Measurements from ENCODE around the gene ARHGEF25.
"Not testable (repeated sequence)": the region's sequence is repeated elsewhere in the genome, so short reads cannot be mapped to it uniquely, and the experiment has no call there.

Gene ARHGEF25

DNA sequence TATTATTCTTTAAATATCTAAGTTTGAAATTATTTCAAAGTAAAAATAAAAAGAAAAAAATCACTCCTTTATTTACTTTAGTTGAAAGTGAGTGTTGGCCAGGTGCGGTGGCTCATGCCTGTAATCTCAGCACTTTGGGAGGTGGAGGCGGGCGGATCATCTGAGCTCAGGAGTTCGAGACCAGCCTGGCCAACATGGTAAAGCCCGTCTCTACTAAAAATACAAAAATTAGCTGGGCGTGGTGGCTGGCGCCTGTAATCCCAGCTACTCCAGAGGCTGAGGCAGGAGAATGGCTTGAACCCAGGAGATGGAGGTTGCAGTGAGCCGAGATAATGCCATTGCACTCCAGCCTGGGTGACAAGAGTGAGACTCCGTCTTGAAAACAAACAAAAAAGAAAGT is 25.5 kb downstream of the ARHGEF25 start:
- not testable (repeated sequence) for DNase-seq (ENCODE audit: low read depth, low spot score)

DNA sequence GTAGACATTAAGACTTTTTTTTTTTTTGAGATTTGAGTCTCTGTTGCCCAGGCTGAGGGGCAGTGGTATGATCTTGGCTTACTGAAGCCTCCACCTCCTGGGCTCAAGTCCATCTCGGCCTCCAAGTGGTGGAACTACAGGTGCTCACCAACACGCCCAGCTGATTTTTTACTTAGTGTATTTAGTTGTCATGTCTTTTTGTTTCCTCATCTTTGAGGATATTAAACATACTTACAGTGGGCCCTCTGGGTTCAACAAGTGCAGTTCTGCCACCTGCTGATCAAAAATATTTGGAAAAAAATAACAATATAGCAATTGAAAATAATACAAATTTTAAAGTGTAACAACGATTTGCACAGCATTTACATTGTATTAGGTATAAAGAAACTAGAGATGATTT is 26.1 kb downstream of the ARHGEF25 start:
- DNase-seq (ENCODE audit: low read depth, low spot score), result no peak

DNA sequence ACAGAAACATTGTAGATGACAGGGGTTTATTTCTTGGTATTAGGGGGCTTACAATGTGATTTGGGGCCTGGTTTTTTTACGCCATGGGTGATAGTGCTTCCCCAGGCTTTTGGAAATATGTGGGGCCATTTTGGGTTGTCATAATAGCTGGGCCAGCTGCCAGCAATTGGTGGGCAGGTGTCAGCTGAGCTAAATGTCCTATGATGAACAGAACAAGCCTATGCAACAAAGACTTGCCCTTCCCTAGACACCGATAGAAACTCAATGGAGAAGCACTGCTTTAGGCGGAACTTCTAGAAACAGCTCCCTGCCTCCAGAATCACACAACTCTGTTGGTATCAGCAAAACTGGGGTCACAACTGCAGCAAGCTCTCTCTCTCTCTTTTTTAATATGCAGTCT is 26.9 kb downstream of the ARHGEF25 start:
- no peak for DNase-seq (ENCODE audit: low read depth, low spot score)

DNA sequence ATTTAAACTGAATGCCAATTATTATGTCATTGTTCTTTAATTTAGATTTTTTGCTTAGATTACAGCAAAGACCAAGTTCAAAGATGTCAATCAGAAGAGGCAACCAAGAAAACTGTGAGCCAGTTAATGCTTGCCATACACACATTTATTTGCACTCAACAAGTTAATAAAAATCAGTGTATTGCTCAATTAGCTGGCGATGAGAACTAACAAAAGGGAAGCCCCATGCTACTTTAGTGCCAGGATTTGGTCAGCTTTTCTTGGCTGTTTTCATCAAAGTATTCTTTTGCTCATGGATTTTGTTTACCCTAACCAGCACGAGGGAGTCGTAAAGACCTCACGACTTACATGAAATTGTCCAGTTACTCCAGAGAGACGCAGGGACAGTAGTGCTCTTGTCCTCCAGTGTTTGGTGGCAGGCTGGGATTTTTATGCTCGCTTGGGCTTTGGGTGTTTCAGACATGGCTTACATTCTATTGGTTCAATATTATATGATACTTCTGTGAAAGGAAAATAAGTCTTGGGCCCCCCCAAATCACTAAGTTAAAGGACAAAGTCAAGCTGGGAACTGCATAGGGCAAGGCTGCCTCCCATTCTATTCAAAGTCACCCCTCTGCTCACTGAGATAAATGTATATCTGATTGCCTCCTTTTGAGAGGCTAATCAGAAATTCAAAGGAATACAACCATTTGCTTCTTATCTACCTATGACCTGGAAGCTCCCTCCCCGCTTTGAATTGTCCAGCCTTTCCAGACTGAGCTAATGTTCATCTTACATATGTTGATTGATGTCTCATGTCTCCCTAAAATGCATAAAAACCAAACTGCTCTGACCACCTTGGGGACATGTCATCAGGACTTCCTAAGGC is 29.2 kb downstream of the ARHGEF25 start:
- DNase-seq (ENCODE audit: low read depth, low spot score), result no peak

DNA sequence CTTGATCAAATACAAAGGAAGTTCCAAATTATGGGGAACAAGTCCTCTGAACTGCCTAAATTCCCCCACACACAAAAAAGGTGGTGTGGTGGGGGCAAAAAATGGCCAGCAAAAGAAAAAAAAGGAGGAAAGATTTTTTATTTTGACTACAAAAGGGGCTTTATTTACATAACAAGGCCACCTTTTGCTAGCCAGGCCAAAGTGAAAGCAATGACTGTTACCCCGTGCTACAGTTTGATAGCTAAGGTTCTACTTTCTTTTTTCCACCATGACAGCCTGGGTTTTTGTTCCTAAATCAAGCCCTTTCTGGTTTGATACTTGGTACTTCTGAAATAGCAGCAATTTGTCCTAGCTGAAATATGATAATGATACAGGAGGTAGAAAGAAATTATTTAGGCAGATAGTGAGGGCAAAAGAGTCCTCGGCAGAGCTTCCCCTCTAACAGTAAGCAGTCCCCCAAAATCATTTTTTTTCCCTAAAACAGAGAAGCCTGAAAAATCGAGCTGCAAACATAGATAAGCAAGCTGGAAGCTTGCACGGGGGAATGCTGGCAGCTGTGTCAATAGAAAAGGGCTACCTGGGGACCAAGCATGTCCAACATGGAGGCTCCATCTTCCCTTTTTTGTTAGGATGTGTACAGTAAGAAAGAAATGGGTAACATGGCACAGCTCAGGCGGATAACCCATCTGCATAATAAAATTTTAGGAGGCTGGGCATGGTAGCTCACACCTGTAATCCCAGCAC is 30.6 kb downstream of the ARHGEF25 start:
- no peak for DNase-seq (ENCODE audit: low read depth, low spot score)

DNA sequence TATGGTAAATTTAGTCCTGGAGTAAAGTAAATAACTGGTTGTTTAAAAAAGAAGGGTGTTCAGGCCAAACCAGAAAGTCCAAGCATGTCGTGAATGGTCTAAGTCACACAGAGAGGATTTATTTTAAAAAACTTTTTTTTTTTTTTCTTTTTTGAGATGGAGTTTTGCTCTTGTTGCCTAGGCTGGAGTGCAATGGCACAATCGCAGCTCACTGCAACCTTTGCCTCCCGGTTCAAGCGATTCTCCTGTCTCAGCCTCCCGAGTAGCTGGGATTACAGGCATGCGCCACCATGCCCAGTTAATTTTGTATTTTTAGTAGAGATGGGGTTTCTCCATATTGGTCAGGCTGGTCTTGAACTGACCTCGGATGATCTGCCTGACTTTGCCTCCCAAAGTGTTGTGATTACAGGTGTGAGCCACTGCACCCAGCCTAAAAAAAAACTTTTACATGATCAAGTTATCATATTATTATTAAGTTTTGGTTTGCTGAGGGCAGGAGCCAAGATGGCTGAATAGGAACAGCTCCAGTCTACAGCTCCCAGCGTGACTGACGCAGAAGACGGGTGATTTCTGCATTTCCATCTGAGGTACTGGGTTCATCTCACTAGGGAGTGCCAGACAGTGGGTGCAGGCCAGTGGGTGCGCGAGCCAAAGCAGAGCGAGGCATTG is 34.9 kb downstream of the ARHGEF25 start:
- peak; percentile 74 for DNase-seq (ENCODE audit: low read depth, low spot score)

DNA sequence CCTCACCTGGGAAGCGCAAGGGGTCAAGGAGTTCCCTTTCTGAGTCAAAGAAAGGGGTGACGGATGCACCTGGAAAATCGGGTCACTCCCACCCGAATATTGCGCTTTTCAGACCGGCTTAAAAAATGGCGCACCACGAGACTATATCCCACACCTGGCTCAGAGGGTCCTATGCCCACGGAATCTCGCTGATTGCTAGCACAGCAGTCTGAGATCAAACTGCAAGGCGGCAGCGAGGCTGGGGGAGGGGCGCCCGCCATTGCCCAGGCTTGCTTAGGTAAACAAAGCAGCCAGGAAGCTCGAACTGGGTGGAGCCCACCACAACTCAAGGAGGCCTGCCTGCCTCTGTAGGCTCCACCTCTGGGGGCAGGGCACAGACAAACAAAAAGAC is 35.4 kb downstream of the ARHGEF25 start:
- not testable (repeated sequence) for DNase-seq (ENCODE audit: low read depth, low spot score)

DNA sequence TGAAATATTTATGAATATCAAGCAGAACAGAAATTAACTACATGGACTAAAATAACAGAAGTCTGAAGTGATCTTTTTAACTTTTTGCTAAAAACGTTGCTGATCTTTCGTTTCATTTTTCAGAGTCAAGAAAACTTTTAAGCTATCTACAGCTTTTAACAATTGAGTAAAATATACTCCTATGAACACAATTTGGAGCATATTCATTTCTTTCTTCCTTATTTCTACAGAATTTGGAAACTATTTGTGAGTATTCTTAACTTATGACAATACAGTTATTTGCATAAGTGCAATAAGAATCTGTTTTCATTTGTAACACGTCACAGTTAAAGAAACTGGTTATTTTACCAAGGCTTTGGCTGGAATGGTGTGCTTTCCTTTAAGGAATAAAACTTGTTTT is 42.8 kb downstream of the ARHGEF25 start:
- DNase-seq (ENCODE audit: low read depth, low spot score), result no peak

DNA sequence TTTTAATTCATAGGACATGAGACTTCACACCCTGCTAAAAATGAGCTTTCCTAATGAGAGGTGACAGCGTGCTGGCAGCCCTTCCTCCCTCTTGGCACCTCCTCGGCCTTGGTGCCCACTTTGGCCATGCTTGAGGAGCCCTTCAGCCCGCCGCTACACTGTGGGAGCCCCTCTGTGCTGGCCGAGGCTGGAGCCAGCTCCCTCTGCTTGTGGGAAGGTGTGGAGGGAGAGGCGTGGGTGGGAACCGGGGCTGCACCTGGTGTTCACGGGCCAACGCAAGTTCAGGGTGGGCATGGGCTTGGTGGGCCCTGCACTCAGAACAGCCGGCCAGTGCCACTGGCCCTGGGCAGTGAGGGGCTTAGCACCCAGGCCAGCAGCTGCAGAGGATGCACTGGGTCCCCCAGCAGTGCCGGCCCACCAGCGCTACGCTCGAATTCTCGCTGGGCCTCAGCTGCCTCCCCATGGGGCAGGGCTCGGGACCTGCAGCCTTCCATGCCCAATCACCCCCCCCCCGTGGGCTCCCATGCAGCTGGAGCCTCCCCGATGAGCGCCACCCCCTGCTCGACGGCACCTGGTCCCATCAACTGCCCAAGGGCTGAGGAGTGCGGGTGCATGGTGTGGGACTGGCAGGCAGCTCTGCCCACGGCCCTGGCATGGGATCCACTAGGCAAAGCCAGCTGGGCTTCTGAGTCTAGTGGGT is 44.5 kb downstream of the ARHGEF25 start:
- no peak for DNase-seq (ENCODE audit: low read depth, low spot score)

DNA sequence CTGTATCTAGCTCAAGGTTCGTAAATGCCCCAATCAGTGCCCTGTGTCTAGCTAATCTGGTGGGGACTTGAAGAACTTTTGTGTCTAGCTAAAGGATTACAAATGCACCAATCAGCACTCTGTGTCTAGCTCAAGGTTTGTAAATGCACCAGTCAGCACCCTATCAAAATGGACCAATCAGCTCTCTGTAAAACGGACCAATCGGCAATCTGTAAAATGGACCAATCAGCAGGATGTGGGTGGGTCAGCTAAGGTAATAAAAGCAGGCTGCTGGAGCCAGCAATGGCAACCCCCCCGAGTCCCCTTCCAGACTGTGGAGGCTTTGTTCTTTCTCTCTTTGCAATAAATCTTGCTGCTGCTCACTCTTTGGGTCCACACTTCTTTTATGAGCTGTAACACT is 45.2 kb downstream of the ARHGEF25 start:
- DNase-seq (ENCODE audit: low read depth, low spot score), result not testable (repeated sequence)

DNA sequence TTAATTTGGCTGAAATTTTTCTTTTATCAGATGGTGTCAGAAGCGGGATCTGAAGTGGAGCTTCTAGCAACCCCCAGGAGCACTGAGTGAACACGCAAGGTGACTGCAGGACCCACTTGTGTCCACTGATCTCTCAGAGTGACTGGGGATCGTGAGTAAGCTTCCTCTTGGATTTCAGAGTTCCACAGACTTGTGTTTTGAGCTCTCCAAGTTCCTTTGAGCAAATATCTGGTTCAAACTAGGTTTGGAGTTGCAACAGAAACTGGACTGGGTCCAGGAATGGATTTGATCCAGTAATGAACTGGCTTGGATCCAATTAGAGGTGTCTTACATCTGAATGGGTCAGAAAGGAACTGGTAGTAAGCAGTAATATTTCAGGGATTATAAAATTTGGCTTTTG is 46.5 kb downstream of the ARHGEF25 start:
- DNase-seq (ENCODE audit: low read depth, low spot score), result no peak

DNA sequence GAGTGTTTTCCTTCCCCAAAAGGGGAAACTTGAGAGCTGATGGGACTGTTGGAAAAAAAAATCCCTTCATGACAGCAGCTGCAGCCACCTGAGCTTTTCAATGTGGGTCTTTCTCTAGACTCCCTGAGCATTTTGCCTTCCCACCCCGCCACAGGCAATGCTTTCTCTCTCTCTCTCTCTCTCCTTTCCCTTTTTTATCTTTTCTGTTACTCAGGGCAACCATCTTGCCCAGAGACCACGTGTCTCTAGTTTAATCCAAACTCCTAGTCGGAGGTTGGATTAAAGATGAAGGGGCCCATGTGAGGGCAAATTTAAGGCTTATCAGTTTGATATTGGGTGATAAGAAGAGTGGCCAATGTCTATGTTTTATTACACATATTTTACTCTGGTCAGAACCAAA is 47.7 kb downstream of the ARHGEF25 start:
- DNase-seq (ENCODE audit: low read depth, low spot score), result no peak

DNA sequence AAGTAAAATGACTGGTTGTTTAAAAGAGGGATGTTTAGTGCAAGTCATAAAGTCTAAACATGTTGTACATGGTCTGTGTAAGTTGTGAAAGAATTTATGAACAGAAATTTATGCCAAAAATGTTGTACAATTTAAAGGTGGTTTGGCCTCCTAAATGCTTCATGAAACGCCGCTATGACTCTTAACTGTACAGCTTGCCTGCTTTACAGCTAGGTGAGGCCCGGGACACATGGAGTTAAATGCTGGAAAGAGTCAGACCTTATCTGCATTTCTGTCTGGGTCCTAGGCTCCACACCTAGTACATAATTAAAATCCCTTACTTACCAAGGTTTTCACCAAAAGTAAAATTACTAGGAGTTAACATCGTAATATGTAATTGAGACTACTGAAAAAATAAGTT is 50.1 kb downstream of the ARHGEF25 start:
- DNase-seq (ENCODE audit: low read depth, low spot score), result no peak

DNA sequence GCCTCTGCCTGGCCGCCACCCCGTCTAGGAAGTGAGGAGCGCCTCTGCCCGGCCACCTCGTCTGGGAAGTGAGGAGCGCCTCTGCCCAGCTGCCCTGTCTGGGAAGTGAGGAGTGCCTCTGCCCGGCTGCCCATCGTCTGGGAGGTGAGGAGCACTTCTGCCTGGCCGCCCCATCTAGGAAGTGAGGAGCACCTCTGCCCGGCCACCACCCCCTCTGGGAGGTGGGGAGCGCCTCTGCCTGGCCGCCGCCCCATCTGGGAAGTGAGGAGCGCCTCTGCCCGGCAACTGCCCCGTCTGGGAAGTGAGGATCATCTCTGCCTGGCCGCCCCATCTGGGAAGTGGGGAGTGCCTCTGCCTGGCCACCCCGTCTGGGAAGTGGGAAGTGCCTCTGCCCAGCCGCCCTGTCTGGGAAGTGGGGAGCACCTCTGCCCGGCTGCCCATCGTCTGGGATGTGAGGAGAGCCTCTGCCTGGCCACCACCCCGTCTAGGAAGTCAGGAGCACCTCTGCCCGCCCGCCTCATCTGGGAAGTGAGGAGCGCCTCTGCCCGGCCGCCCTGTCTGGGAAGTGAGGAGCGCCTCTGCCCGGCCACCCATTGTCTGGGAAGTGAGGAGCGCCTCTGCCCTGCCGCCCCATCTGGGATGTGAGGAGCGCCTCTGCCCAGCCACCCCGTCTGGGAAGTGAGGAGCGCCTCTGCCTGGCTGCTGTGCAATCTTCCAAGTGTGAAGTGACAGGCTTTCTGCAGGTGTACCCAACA is 54.0 kb downstream of the ARHGEF25 start:
- DNase-seq (ENCODE audit: low read depth, low spot score), result not testable (repeated sequence)

All from iPS DF 19.7 (cell line).